NCI-H2029 (cell line): ENCODE data around the gene SMAP1.
"Not testable (repeated sequence)": the region's sequence is repeated elsewhere in the genome, so short reads cannot be mapped to it uniquely, and the experiment has no call there.

Source experiments
- DNase-seq: peaks from one replicate; lab custom pipeline; 2025; lab: John Stamatoyannopoulos, UW

Gene SMAP1

GRCh38 chr6:70740746-70741145 is 73.1 kb downstream of the SMAP1 start:
- not testable (repeated sequence) for DNase-seq

GRCh38 chr6:70742462-70742861 is 74.8 kb downstream of the SMAP1 start:
- not testable (repeated sequence) for DNase-seq

GRCh38 chr6:70753870-70754380 is 86.2 kb downstream of the SMAP1 start:
- DNase-seq = no peak

- DNase-seq = no peak
Measured at GRCh38 chr6:70758883-70759282, 91.2 kb downstream of the SMAP1 start.

GRCh38 chr6:70763754-70764510 is 96.2 kb downstream of the SMAP1 start:
- no peak for DNase-seq

- DNase-seq = no peak
Measured at GRCh38 chr6:70764706-70765105, 97.0 kb downstream of the SMAP1 start.

- DNase-seq = not testable (repeated sequence)
Measured at GRCh38 chr6:70771351-70771750, 103.7 kb downstream of the SMAP1 start.

- DNase-seq = no peak
Measured at GRCh38 chr6:70779934-70780333, 112.3 kb downstream of the SMAP1 start.

- no peak for DNase-seq
Measured at GRCh38 chr6:70790483-70791224, 123.0 kb downstream of the SMAP1 start.

- no peak for DNase-seq
Measured at GRCh38 chr6:70797625-70798024, 129.9 kb downstream of the SMAP1 start.

GRCh38 chr6:70806086-70806485 is 138.4 kb downstream of the SMAP1 start:
- no peak for DNase-seq

- no peak for DNase-seq
Measured at GRCh38 chr6:70811788-70812187, 144.1 kb downstream of the SMAP1 start.

GRCh38 chr6:70813885-70814284 is 146.2 kb downstream of the SMAP1 start:
- no peak for DNase-seq

- no peak for DNase-seq
Measured at GRCh38 chr6:70819646-70820045, 152.0 kb downstream of the SMAP1 start.

- no peak for DNase-seq
Measured at GRCh38 chr6:70820778-70821177, 153.1 kb downstream of the SMAP1 start.

GRCh38 chr6:70821751-70822150 is 154.1 kb downstream of the SMAP1 start:
- DNase-seq = no peak

- no peak for DNase-seq
Measured at GRCh38 chr6:70823651-70824050, 156.0 kb downstream of the SMAP1 start.

GRCh38 chr6:70831427-70831826 is 163.7 kb downstream of the SMAP1 start:
- DNase-seq = no peak

GRCh38 chr6:70834520-70834919 is 166.8 kb downstream of the SMAP1 start:
- DNase-seq = no peak

- peak; percentile 82 for DNase-seq
Measured at GRCh38 chr6:70838907-70839285, 171.2 kb downstream of the SMAP1 start.

GRCh38 chr6:70839286-70840266 is 171.9 kb downstream of the SMAP1 start:
- no peak for DNase-seq

GRCh38 chr6:70841112-70841511 is 173.4 kb downstream of the SMAP1 start:
- DNase-seq = no peak
